HG02943 (cell line): ENCODE measurements around the gene FAM163B.

Source experiments
- ATAC-seq: cut with Tn5 transposase; IDR thresholded peaks from one replicate; pipeline ENCODE4 v1.9.1; 2021; ENCODE audit warnings: mild to moderate bottlenecking, low read depth, moderate library complexity; ENCODE audit not compliant: unreplicated experiment

Gene FAM163B

GRCh38 chr9:133603135-133603927, 5.9 kb downstream of the FAM163B start:
- no peak for ATAC-seq

- no peak for ATAC-seq
Measured at GRCh38 chr9:133602277-133602676, 6.9 kb downstream of the FAM163B start.

- no peak for ATAC-seq
Measured at GRCh38 chr9:133601746-133602145, 7.4 kb downstream of the FAM163B start.

- ATAC-seq, result no peak
Measured at GRCh38 chr9:133600739-133601138, 8.4 kb downstream of the FAM163B start.

- ATAC-seq, result no peak
Measured at GRCh38 chr9:133599470-133600173, 9.6 kb downstream of the FAM163B start.

- no peak for ATAC-seq
Measured at GRCh38 chr9:133598978-133599377, 10.2 kb downstream of the FAM163B start.

GRCh38 chr9:133597316-133597957, 11.8 kb downstream of the FAM163B start:
- ATAC-seq, result no peak

GRCh38 chr9:133595910-133596309, 13.3 kb downstream of the FAM163B start:
- no peak for ATAC-seq

GRCh38 chr9:133594310-133594709, 14.9 kb downstream of the FAM163B start:
- ATAC-seq, result no peak

- no peak for ATAC-seq
Measured at GRCh38 chr9:133593587-133594253, 15.5 kb downstream of the FAM163B start.

- ATAC-seq, result no peak
Measured at GRCh38 chr9:133592731-133593409, 16.3 kb downstream of the FAM163B start.

GRCh38 chr9:133591985-133592384, 17.2 kb downstream of the FAM163B start:
- no peak for ATAC-seq

- no peak for ATAC-seq
Measured at GRCh38 chr9:133591116-133591910, 17.9 kb downstream of the FAM163B start.

- ATAC-seq, result no peak
Measured at GRCh38 chr9:133590231-133590855, 18.8 kb downstream of the FAM163B start.

- ATAC-seq, result no peak
Measured at GRCh38 chr9:133589454-133590227, 19.5 kb downstream of the FAM163B start.

GRCh38 chr9:133587466-133587865, 21.7 kb downstream of the FAM163B start:
- no peak for ATAC-seq

GRCh38 chr9:133587051-133587450, 22.1 kb downstream of the FAM163B start:
- no peak for ATAC-seq
